Smooth muscle cell (in vitro differentiated cells): ENCODE measurements around the gene ZBED3. TPM values are rescaled to one million over a fixed set of nuclear protein-coding genes. Genes with fewer than 3 reads are reported as not detected.

Experiments
- DNase-seq: peaks from one replicate; lab custom pipeline; 2025; ENCODE audit not compliant: unreplicated experiment; lab: John Stamatoyannopoulos, UW
- H2AFZ ChIP-seq: fragments of 200-600 bp; sonication (generic); 2 replicates; pipeline ENCODE4 v1.6.0; 2016; ENCODE audit warnings: antibody characterized with exemption, low read depth, mild to moderate bottlenecking
- H3F3A ChIP-seq: fragments of 200-600 bp; sonication (generic); 2 replicates; pipeline ENCODE4 v1.6.0; 2017; ENCODE audit warnings: antibody characterized with exemption, low read depth
- H3K27ac ChIP-seq: fragments of 200-600 bp; sonication (generic); 2 replicates; pipeline ENCODE4 v1.5.1; 2016; ENCODE audit warnings: low read depth, mild to moderate bottlenecking
- H3K27me3 ChIP-seq: fragments of 200-600 bp; sonication (generic); 2 replicates; pipeline ENCODE4 v1.6.1; 2016; ENCODE audit warnings: low read depth, mild to moderate bottlenecking
- H3K36me3 ChIP-seq: fragments of 200-600 bp; sonication (generic); 2 replicates; pipeline ENCODE4 v1.5.1; 2016; ENCODE audit warnings: low read depth
- H3K4me1 ChIP-seq: fragments of 200-600 bp; sonication (generic); 2 replicates; pipeline ENCODE4 v1.5.1; 2016; ENCODE audit warnings: low read depth
- H3K4me2 ChIP-seq: fragments of 200-600 bp; sonication (generic); 2 replicates; pipeline ENCODE4 v1.6.0; 2016; ENCODE audit warnings: mild to moderate bottlenecking
- H3K4me3 ChIP-seq: fragments of 200-600 bp; sonication (generic); 2 replicates; pipeline ENCODE4 v1.5.1; 2016; ENCODE audit warnings: mild to moderate bottlenecking
- H3K79me2 ChIP-seq: fragments of 200-600 bp; sonication (generic); 2 replicates; pipeline ENCODE4 v1.6.0; 2016; ENCODE audit warnings: low read depth, mild to moderate bottlenecking
- H3K9ac ChIP-seq: fragments of 200-600 bp; sonication (generic); 2 replicates; pipeline ENCODE4 v1.6.0; 2016; ENCODE audit warnings: low read depth
- H3K9me3 ChIP-seq: fragments of 200-600 bp; sonication (generic); replicated peaks from 2 replicates; pipeline ENCODE4 v1.5.1; 2016; ENCODE audit warnings: low read depth
- H4K20me1 ChIP-seq: fragments of 200-600 bp; sonication (generic); 2 replicates; pipeline ENCODE4 v1.6.0; 2016; ENCODE audit warnings: low read depth
- CTCF ChIP-seq: fragments of 200-600 bp; sonication (generic); IDR thresholded peaks from 2 replicates; pipeline ENCODE4 v1.5.1; 2017; ENCODE audit warnings: borderline replicate concordance, mild to moderate bottlenecking, antibody characterized with exemption; ENCODE audit not compliant: insufficient read depth, poor library complexity, severe bottlenecking
- WGBS: methylation state at CpG from one replicate; pipeline ENCODE4 v1.1.7; 2016; ENCODE audit warnings: low lambda C conversion rate; 5-methylcytosine and 5-hydroxymethylcytosine counted together
- polyA plus RNA-seq: library from polyadenylated mRNA; unstranded; fragments of >200 nt; fragmentation: Nextera tagmentation; extraction: Ambion mirVana; gene quantifications from 2 replicates; pipeline ENCODE4 v1.2.1, GENCODE V29; 2016
- total RNA-seq: library from RNA; depleted of rRNA; stranded (reverse); fragments of >200 nt; gene quantifications from 2 replicates; pipeline ENCODE4 v1.2.3, GENCODE V29; 2014

The ZBED3 gene
- total and polyA plus RNA-seq, 2 experiments from 2014 or later, result 1.6 to 4.8 TPM

- Histone ChIP-seq H3K4me3 (peak overlapping the region; percentile 85), H3K9ac (peak overlapping the region; percentile 82), H3F3A (no peaks in the 10 kb centered on the region), H2AFZ (peak overlapping the region; percentile 98), H3K4me1 (peaks cover 15% of the 10 kb centered on the region), H4K20me1 (no peaks in the 10 kb centered on the region), H3K27ac (peak overlapping the region; percentile 70), H3K4me2 (peak overlapping the region; percentile 90), H3K27me3 (no peaks in the 10 kb centered on the region), H3K79me2 (peaks cover 4% of the 10 kb centered on the region), H3K36me3 (no peaks in the 10 kb centered on the region), H3K9me3 (no peaks in the 10 kb centered on the region)
- no peak for TF ChIP-seq CTCF
- 68% methylated on average over 16 of the region's 16 CpGs for WGBS
- no peak for DNase-seq
Measured at GRCh38 chr5:77087484-77088261, 588 bp upstream of the ZBED3 start.

DNA sequence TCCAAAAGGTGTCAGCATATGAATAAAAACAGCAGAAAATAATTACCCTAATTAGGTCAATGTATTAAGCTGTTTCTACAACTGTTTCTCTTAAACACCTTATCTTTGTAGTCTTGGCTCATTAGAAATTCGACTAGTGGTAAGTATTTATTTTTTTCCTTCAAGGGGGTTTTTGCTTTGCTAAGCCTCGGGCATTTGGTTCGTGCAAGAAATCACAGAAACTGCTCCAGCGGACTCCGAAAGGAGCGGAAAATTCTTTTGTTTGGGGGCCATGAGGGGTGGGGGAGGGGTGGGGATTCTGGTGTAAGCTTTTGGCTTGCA lies 757 bp downstream of the ZBED3 start:
- H3K4me1 ChIP-seq, result peaks cover 15% of the 10 kb centered on the region
- H3F3A ChIP-seq, result no peaks in the 10 kb centered on the region
- 0% methylated on average over 6 of the region's 6 CpGs for WGBS
- H3K9me3 ChIP-seq, result no peaks in the 10 kb centered on the region
- H3K27me3 ChIP-seq, result no peaks in the 10 kb centered on the region
- H3K4me3 ChIP-seq, result peak overlapping the region; percentile 85
- peak; percentile 2 for TF ChIP-seq CTCF
- H3K79me2 ChIP-seq, result peaks cover 4% of the 10 kb centered on the region
- no peaks in the 10 kb centered on the region for H3K36me3 ChIP-seq
- peak overlapping the region; percentile 82 for H3K9ac ChIP-seq
- DNase-seq, result no peak
- no peaks in the 10 kb centered on the region for H4K20me1 ChIP-seq
- H3K27ac ChIP-seq, result peak overlapping the region; percentile 70
- H3K4me2 ChIP-seq, result peak overlapping the region; percentile 90
- H2AFZ ChIP-seq, result peak overlapping the region; percentile 98

- Histone ChIP-seq H3K9me3 (no peaks in the 10 kb centered on the region), H3K4me2 (no peak overlapping the region), H2AFZ (no peak overlapping the region), H3K36me3 (no peaks in the 10 kb centered on the region), H3K27ac (no peak overlapping the region), H3K4me1 (peaks cover 17% of the 10 kb centered on the region), H3F3A (no peaks in the 10 kb centered on the region), H3K27me3 (no peaks in the 10 kb centered on the region), H3K9ac (no peak overlapping the region), H3K79me2 (peaks cover 4% of the 10 kb centered on the region), H3K4me3 (no peak overlapping the region), H4K20me1 (no peaks in the 10 kb centered on the region)
- no peak for TF ChIP-seq CTCF
- 93% methylated on average over 6 of the region's 6 CpGs for WGBS
- no peak for DNase-seq
Measured at GRCh38 chr5:77083088-77083487, 4.0 kb downstream of the ZBED3 start.

DNA sequence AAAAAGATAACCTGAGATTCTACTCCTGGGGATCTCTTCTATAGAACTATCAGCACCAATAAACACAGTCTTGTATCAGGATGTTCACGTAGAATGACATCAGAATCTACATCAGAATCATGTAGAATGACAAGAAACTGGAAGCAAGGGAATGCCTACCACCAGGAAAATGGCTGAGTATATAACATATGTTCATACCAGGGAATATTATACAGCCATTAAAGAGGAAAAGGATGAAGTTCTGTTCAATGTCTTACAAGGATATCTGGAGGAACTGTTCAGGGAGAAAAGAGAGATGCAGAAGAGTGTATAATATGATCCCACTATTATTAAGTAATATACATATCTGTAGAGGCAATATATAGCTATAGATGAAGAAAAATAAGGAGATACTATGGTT lies 4.8 kb downstream of the ZBED3 start:
- no peak for TF ChIP-seq CTCF
- H3K79me2 ChIP-seq, result peaks cover 4% of the 10 kb centered on the region

More for the DNA sequence above, 4.8 kb downstream of the ZBED3 start:
- H3F3A ChIP-seq, result no peaks in the 10 kb centered on the region
- no peaks in the 10 kb centered on the region for H4K20me1 ChIP-seq
- H3K9ac ChIP-seq, result no peak overlapping the region
- no peak overlapping the region for H3K4me2 ChIP-seq
- no peaks in the 10 kb centered on the region for H3K9me3 ChIP-seq
- H2AFZ ChIP-seq, result no peak overlapping the region
- peaks cover 14% of the 10 kb centered on the region for H3K4me1 ChIP-seq
- H3K27ac ChIP-seq, result no peak overlapping the region
- no peak overlapping the region for H3K4me3 ChIP-seq
- 98% methylated on average over 1 of the region's 1 CpG for WGBS
- no peak for DNase-seq
- H3K36me3 ChIP-seq, result no peaks in the 10 kb centered on the region
- H3K27me3 ChIP-seq, result no peaks in the 10 kb centered on the region
